BE2C (cell line): Measurements from ENCODE around the gene EFCAB11.

Experiments used
- DNase-seq: peaks from one replicate; pipeline ENCODE4 v3.0.0-alpha.2; 2020
- H3K27me3 ChIP-seq: fragments of 250-450 bp; sonication (Bioruptor Pico); 2 replicates; pipeline ENCODE4 v1.5.1; 2020; ENCODE audit warnings: mild to moderate bottlenecking
- H3K36me3 ChIP-seq: fragments of 250-450 bp; sonication (Bioruptor Pico); 2 replicates; pipeline ENCODE4 v1.5.1; 2020; ENCODE audit warnings: mild to moderate bottlenecking
- H3K4me1 ChIP-seq: fragments of 250-450 bp; sonication (Bioruptor Pico); 2 replicates; pipeline ENCODE4 v1.5.1; 2020
- H3K4me3 ChIP-seq: 2 replicates; pipeline ENCODE4 v1.5.1; 2011; ENCODE audit warnings: low read depth, low read length
- H3K9me3 ChIP-seq: fragments of 250-450 bp; sonication (Bioruptor Pico); 2 replicates; pipeline ENCODE4 v1.5.1; 2020
- CTCF ChIP-seq: IDR thresholded peaks from 2 replicates; pipeline ENCODE4 v1.5.1; 2012; ENCODE audit warnings: mild to moderate bottlenecking, low read depth, low read length

Gene EFCAB11

GRCh38 chr14:89781046-89781445, 173.5 kb downstream of the EFCAB11 start:
- Histone ChIP-seq H3K4me1 (peaks cover 3% of the 10 kb centered on the region; the same call in 1 of the 2 replicates), H3K9me3 (no peaks in the 10 kb centered on the region), H3K4me3 (no peak overlapping the region), H3K36me3 (no peaks in the 10 kb centered on the region), H3K27me3 (no peaks in the 10 kb centered on the region)
- no peak for TF ChIP-seq CTCF
- no peak for DNase-seq

GRCh38 chr14:89779707-89780106, 174.8 kb downstream of the EFCAB11 start:
- Histone ChIP-seq H3K36me3 (no peaks in the 10 kb centered on the region), H3K4me3 (no peak overlapping the region), H3K4me1 (peaks cover 3% of the 10 kb centered on the region; the same call in 1 of the 2 replicates), H3K9me3 (no peaks in the 10 kb centered on the region), H3K27me3 (no peaks in the 10 kb centered on the region)
- no peak for DNase-seq
- no peak for TF ChIP-seq CTCF

GRCh38 chr14:89775946-89776345, 178.6 kb downstream of the EFCAB11 start:
- H3K9me3 ChIP-seq = no peaks in the 10 kb centered on the region
- H3K4me1 ChIP-seq = peaks cover 12% of the 10 kb centered on the region
- DNase-seq = no peak
- no peak overlapping the region for H3K4me3 ChIP-seq
- TF ChIP-seq CTCF = no peak
- no peaks in the 10 kb centered on the region for H3K27me3 ChIP-seq
- no peaks in the 10 kb centered on the region for H3K36me3 ChIP-seq

GRCh38 chr14:89775151-89775550, 179.4 kb downstream of the EFCAB11 start:
- Histone ChIP-seq H3K36me3 (no peaks in the 10 kb centered on the region; the same call in 1 of the 2 replicates), H3K4me3 (no peak overlapping the region), H3K4me1 (peaks cover 14% of the 10 kb centered on the region), H3K9me3 (no peaks in the 10 kb centered on the region), H3K27me3 (no peaks in the 10 kb centered on the region)
- TF ChIP-seq CTCF = no peak
- DNase-seq = no peak

- Histone ChIP-seq H3K36me3 (no peaks in the 10 kb centered on the region; the same call in 1 of the 2 replicates), H3K9me3 (no peaks in the 10 kb centered on the region), H3K27me3 (no peaks in the 10 kb centered on the region), H3K4me1 (peaks cover 16% of the 10 kb centered on the region), H3K4me3 (no peak overlapping the region)
- DNase-seq = peak; percentile 64
- no peak for TF ChIP-seq CTCF
Observed at GRCh38 chr14:89773644-89774316, 180.8 kb downstream of the EFCAB11 start.

- Histone ChIP-seq H3K4me3 (no peak overlapping the region), H3K9me3 (no peaks in the 10 kb centered on the region), H3K36me3 (no peaks in the 10 kb centered on the region; the same call in 1 of the 2 replicates), H3K27me3 (no peaks in the 10 kb centered on the region), H3K4me1 (peaks cover 16% of the 10 kb centered on the region)
- no peak for TF ChIP-seq CTCF
- no peak for DNase-seq
Observed at GRCh38 chr14:89773151-89773550, 181.4 kb downstream of the EFCAB11 start.
